ENCODE data around the gene PHIP. TPM values are rescaled to one million over a fixed set of nuclear protein-coding genes. Genes with fewer than 3 reads are reported as not detected.

Gene PHIP
- total RNA-seq: 14.9 and 31.8 TPM in 2 replicates

GRCh38 chr6:79078075-79078969 lies at the start of gene PHIP:
Gene PHIP (minus strand): TSS chr6:79078254. CDS start chr6:79078068, 186 bp downstream.

Other genes with a start within 250 kb of the PHIP start
- gene IRAK1BP1, start 210.7 kb downstream of the PHIP start, total RNA-seq: 1.8 and 3.8 TPM in 2 replicates
- gene HMGN3, start 156.4 kb upstream of the PHIP start, total RNA-seq: 58.7 and 69.8 TPM in 2 replicates